OCI-LY3 (cell line): ENCODE results near the gene VAV2.

Experiments used
- CTCF ChIP-seq: fragments of 200-600, 300-600 bp; sonication (generic); IDR thresholded peaks from 2 replicates; pipeline ENCODE4 v1.5.1; 2014; ENCODE audit warnings: antibody characterized with exemption, low read length, low read depth
- EZH2phosphoT487 ChIP-seq: fragments of 200-600 bp; shearing (Covaris generic); IDR thresholded peaks from 2 replicates; pipeline ENCODE4 v1.6.1; 2018; ENCODE audit warnings: antibody characterized with exemption, mixed run types, low read depth

GRCh38 chr9:133995012-133995896, 3.1 kb upstream of the VAV2 start:
- peak; percentile 45 for TF ChIP-seq CTCF
- no peak for TF ChIP-seq EZH2phosphoT487
